ENCODE data around the gene SLC35B2.

Gene SLC35B2

DNA sequence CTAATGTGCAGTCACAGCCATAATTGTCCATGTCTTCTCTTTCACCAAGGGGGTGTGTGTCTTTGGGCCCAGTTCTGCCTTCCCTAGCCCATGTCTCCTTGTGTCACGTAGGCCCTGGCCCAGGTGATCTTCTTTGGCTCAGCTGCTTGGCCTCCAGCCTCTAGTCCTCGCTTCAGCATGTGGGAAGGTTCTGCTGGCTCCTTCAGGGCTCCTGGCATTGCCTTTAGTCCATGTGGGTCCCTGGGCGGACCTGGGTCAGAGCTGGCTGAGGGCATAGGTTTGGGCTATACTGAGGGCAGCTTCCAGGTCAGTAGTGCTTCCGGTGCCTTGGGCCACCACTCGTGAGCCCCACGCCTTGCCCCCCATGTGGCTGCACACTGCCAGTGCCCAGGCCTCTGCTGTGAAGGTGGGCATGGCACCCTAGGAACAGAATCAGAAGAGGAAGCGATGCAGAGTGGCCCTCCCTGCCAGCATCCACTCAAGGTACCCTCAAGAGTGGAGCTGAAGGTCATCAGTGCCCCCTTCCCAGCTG lies 43.0 kb upstream of the SLC35B2 start:
- TF ChIP-seq FOXP2 (optimal IDR thresholded peaks at IDR 0.05; ENCODE audit: borderline replicate concordance, extremely low read depth, extremely low read length, insufficient read depth) (no peak), TAF1 (IDR thresholded peaks at IDR 0.05; ENCODE audit: borderline replicate concordance, insufficient read depth, low read length) (no peak), SIN3A (IDR thresholded peaks at IDR 0.05; ENCODE audit: borderline replicate concordance, insufficient read depth, low read length) (no peak), REST (IDR thresholded peaks at IDR 0.05; ENCODE audit: insufficient read depth in 1 of 2, low read depth in 2 of 2, low read length in 2 of 2) (no peak), POLR2AphosphoS5 (IDR thresholded peaks at IDR 0.05; ENCODE audit: low read depth, low read length) (no peak)

DNA sequence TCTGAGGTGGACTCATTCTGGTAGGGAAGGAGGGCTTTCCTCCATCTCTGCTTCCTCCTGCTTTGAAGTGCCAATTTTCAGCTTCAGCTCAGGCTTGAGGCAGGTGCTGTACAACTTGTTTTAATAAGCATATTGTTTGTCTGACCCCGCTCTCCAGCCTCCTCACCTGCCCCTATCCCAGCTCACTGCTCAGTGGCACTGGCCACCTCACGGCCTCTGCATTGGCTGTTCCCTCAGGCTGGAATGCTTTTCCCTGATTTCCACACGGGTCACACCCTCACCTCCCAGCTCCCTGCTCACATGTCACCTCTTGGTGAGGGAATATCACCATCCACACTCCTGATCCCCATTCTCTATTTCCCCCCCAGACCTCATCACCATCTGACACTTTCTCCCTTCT lies 41.5 kb upstream of the SLC35B2 start:
- TF ChIP-seq REST (IDR thresholded peaks at IDR 0.05; ENCODE audit: insufficient read depth in 1 of 2, low read depth in 2 of 2, low read length in 2 of 2) (no peak), POLR2AphosphoS5 (IDR thresholded peaks at IDR 0.05; ENCODE audit: low read depth, low read length) (no peak; the same call in 1 of the 2 replicates), SIN3A (IDR thresholded peaks at IDR 0.05; ENCODE audit: borderline replicate concordance, insufficient read depth, low read length) (no peak), FOXP2 (optimal IDR thresholded peaks at IDR 0.05; ENCODE audit: borderline replicate concordance, extremely low read depth, extremely low read length, insufficient read depth) (no peak), TAF1 (IDR thresholded peaks at IDR 0.05; ENCODE audit: borderline replicate concordance, insufficient read depth, low read length) (no peak)

- TF ChIP-seq FOXP2 (optimal IDR thresholded peaks at IDR 0.05; ENCODE audit: borderline replicate concordance, extremely low read depth, extremely low read length, insufficient read depth) (no peak), TAF1 (IDR thresholded peaks at IDR 0.05; ENCODE audit: borderline replicate concordance, insufficient read depth, low read length) (no peak), POLR2AphosphoS5 (IDR thresholded peaks at IDR 0.05; ENCODE audit: low read depth, low read length) (no peak; the same call in none of the 2 replicates), SIN3A (IDR thresholded peaks at IDR 0.05; ENCODE audit: borderline replicate concordance, insufficient read depth, low read length) (no peak), REST (IDR thresholded peaks at IDR 0.05; ENCODE audit: insufficient read depth in 1 of 2, low read depth in 2 of 2, low read length in 2 of 2) (no peak)
Observed at GRCh38 chr6:44298055-44298803, 40.9 kb upstream of the SLC35B2 start.

DNA sequence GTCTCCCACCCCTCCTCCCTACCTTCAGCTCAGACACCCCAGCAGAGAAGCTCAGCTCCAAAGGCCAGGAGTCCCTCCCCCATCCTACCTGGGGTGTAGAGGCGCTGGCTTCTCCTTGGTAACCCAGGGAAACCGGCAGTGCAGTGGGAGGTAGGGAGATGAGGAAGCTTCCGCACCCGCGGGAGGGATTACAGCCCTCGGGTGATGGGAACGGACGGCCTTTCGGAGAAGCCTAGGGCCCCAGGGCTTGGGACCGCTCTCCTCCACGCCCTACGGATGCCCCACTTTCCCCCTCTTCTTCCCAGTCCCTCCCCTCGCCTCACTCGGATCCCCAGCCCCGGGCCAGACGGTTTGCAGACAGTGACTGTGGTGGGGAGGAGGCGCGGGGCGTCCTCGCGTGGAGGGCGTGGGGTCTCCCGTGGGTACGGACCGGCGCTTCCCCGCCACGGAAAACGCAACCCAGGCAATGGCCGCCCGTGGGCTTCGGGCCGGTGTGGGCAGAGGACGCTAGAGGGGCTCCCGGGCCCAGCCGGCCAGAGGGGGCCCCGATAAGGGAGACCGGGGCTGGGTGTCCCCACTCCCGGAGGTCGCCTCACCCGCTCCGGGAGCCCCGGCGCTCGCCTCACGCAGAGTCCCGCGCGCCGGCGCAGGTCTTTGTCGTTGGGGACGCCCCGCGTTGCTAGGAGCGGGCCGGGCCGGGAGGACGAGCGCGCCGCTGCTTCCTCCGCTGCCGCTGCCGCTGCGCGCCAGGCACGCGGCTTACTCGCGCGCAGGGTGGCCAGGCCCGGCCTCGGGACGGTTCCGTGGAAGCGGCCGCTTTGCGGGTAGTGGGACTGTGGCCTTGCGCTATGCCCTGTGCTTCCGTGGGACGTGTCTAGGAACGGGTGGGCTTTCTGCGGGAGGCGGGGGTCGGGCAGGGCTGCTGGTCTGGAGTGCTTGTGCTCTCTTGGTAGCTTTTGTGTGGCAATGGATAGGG lies 40.0 kb upstream of the SLC35B2 start:
- TF ChIP-seq FOXP2 (optimal IDR thresholded peaks at IDR 0.05; ENCODE audit: borderline replicate concordance, extremely low read depth, extremely low read length, insufficient read depth) (no peak), REST (IDR thresholded peaks at IDR 0.05; ENCODE audit: insufficient read depth in 1 of 2, low read depth in 2 of 2, low read length in 2 of 2) (no peak), TAF1 (IDR thresholded peaks at IDR 0.05; ENCODE audit: borderline replicate concordance, insufficient read depth, low read length) (no peak), POLR2AphosphoS5 (IDR thresholded peaks at IDR 0.05; ENCODE audit: low read depth, low read length) (no peak; the same call in none of the 2 replicates), SIN3A (IDR thresholded peaks at IDR 0.05; ENCODE audit: borderline replicate concordance, insufficient read depth, low read length) (no peak)

Data from PFSK-1 (cell line).